ENCODE results near the gene PPM1F. TPM values are rescaled to one million over a fixed set of nuclear protein-coding genes. Genes with fewer than 3 reads are reported as not detected.

The PPM1F gene
- total RNA-seq, 4 donors from 2014 or later = 18.3 to 29.5 (median 25.8) TPM

DNA sequence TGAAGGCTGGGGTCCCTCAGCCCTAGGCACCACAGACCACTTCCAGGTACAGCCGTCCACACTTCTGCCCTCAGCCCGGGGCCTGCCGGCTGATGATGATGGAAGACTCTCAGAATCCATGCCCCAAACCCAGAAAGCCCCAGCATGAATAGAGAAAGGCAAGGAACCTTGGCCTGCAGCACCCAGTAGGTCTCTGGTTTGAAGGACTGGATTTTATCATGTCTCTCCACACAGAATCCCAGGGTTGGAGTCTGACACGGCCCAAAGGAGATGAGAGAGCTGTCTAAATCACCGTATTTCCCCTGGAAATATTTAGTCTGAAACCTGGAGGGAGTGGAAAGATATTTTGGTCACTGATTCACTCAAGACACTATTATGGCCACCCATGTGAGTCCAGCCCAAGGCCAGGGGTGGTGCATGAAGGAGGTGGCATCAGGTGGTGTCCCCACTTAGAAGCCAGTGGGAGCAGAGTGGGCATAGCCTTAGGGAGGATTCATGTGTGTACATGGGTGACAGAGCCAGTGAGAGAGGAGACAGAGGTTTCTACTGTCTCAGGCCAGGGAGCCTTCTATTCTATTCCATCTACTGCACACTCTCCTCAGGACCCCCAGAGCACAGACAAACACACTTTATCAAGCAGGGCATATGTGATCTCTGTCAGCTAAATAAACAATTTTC, 15.9 kb upstream of the PPM1F start:
- no peak for DNase-seq (ENCODE audit: low spot score in 2 of 2)
- intact Hi-C loops (cut with DNase I; ENCODE audit: low total_unique reads) = no loop called here
- no peak for TF ChIP-seq CTCF (IDR thresholded peaks at IDR 0.05)
- no peak for TF ChIP-seq POLR2A (IDR thresholded peaks at IDR 0.05)
- 94 to 96% methylated on average over 5 of the region's 5 CpGs for WGBS, 2 donors
- H3K4me3 ChIP-seq (ENCODE audit: low read depth, poor library complexity, severe bottlenecking) = no peak overlapping the region

GRCh38 chr22:21967693-21968271, 15.1 kb upstream of the PPM1F start:
- DNase-seq (ENCODE audit: low spot score in 2 of 2) = no peak
- WGBS, 2 donors = 87 to 94% methylated on average over 7 of the region's 7 CpGs
- TF ChIP-seq POLR2A (IDR thresholded peaks at IDR 0.05) (no peak), CTCF (IDR thresholded peaks at IDR 0.05) (no peak)
- intact Hi-C loops (cut with DNase I; ENCODE audit: low total_unique reads) = no loop called here
- no peak overlapping the region for H3K4me3 ChIP-seq (ENCODE audit: low read depth, poor library complexity, severe bottlenecking)

GRCh38 chr22:21966643-21967516, 14.2 kb upstream of the PPM1F start:
- H3K4me3 ChIP-seq (ENCODE audit: low read depth, poor library complexity, severe bottlenecking) = no peak overlapping the region
- DNase-seq (ENCODE audit: low spot score in 2 of 2) = no peak
- 91% methylated on average over 16 of the region's 16 CpGs for WGBS, 2 donors
- no peak for TF ChIP-seq CTCF (IDR thresholded peaks at IDR 0.05)
- no peak for TF ChIP-seq POLR2A (IDR thresholded peaks at IDR 0.05)
- intact Hi-C loops (cut with DNase I; ENCODE audit: low total_unique reads) = no loop called here

DNA sequence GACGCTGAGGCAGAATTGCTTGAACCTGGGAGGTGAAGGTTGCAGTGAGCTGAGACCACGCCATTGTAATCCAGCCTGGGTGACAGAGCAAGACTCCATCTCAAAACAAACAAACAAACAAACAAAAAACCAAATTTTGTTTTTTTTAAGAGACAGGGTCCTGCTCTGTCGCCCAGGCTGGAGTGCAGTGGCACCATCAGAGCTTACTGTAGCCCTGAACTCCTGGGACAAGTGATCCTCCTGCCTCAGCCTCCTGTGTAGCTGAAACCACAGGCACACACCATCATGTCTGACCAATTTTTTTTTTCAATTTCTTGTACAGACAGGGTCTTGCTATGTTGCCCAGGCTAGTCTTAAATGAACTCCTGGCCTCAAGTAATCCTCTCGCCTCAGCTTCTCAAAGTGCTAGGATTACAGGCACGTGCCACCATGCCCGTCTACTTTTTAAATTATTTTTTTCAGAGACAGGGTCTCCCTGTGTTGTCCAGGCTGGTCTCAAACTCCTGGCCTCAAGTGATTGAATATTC, 13.2 kb upstream of the PPM1F start:
- TF ChIP-seq POLR2A (IDR thresholded peaks at IDR 0.05) = no peak
- no peak for TF ChIP-seq CTCF (IDR thresholded peaks at IDR 0.05)
- intact Hi-C loops (cut with DNase I; ENCODE audit: low total_unique reads) = no loop called here
- DNase-seq (ENCODE audit: low spot score in 2 of 2) = no peak
- H3K4me3 ChIP-seq (ENCODE audit: low read depth, poor library complexity, severe bottlenecking) = no peak overlapping the region
- 94 to 99% methylated on average over 6 of the region's 6 CpGs for WGBS, 2 donors

DNA sequence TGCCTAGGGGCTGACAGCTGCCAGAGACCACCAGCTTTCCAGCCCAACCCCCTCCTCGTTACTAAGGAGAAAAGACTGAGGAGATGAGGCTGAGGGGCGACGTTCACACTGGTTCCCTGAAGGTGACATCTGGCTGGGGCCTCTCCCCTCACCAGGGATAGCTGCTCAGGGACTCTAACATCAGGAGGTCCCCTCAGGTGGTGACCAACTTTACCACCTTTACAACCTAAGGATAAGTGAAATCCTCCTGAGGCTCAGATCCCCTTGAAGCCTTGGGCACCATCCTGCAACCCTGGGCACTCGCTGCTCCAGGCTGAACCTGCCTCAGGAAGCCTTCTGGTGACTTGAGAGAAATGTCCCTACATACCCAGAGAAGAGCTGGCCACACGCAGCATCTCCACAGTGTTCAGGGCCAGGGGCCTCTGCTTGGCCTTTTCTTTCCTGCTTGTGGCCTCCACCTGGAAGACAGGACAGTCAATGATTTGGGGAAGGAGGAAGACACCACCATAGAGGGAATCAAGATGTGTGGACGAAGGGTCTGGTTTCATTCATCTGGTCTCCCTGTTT, 12.4 kb upstream of the PPM1F start:
- no peak for DNase-seq (ENCODE audit: low spot score in 2 of 2)
- intact Hi-C loops (cut with DNase I; ENCODE audit: low total_unique reads) = no loop called here
- no peak for TF ChIP-seq CTCF (IDR thresholded peaks at IDR 0.05)
- TF ChIP-seq POLR2A (IDR thresholded peaks at IDR 0.05) = no peak
- no peak overlapping the region for H3K4me3 ChIP-seq (ENCODE audit: low read depth, poor library complexity, severe bottlenecking)
- 95 to 96% methylated on average over 6 of the region's 6 CpGs for WGBS, 2 donors

All from lower leg skin (tissue), 4 donors.